ENCODE results near the gene TNNT1. TPM values are rescaled to one million over a fixed set of nuclear protein-coding genes. Genes with fewer than 3 reads are reported as not detected.

The TNNT1 gene
- total RNA-seq, 1 donor from 2014 or later, result 50.2 TPM

Small RNA genes lying within 50 kb of the gene (microRNA-seq; reads per million reads assigned to microRNA genes)
- gene MIR7975 (ENCODE audit: borderline number of aligned reads), result not detected

Other genes with a start within 250 kb of the TNNT1 start
- 0.27 TPM for gene NCR1, start 243.1 kb downstream of the TNNT1 start, total RNA-seq
- gene NLRP7, start 201.7 kb downstream of the TNNT1 start, total RNA-seq, result not detected
- gene NLRP2, start 182.8 kb downstream of the TNNT1 start, total RNA-seq, result 0.67 TPM
- gene GP6, start 110.9 kb downstream of the TNNT1 start, total RNA-seq, result not detected
- gene RDH13, start 86.1 kb downstream of the TNNT1 start, total RNA-seq, result 52.0 TPM
- gene EPS8L1, start 73.3 kb downstream of the TNNT1 start, total RNA-seq, result 2.7 TPM
- 141 TPM for gene PPP1R12C, start 31.6 kb downstream of the TNNT1 start, total RNA-seq
- gene TNNI3, start 8.5 kb upstream of the TNNT1 start, total RNA-seq, result 5,071 TPM
- 0.87 TPM for gene DNAAF3, start 17.4 kb upstream of the TNNT1 start, total RNA-seq
- not detected for gene SYT5, start 31.1 kb upstream of the TNNT1 start, total RNA-seq
- gene PTPRH, start 60.3 kb upstream of the TNNT1 start, total RNA-seq, result 0.47 TPM
- 1.9 TPM for gene TMEM86B, start 79.6 kb upstream of the TNNT1 start, total RNA-seq
- gene PPP6R1, start 109.8 kb upstream of the TNNT1 start, total RNA-seq, result 39.2 TPM
- 28.6 TPM for gene HSPBP1, start 130.9 kb upstream of the TNNT1 start, total RNA-seq
- 1.9 TPM for gene BRSK1, start 134.8 kb upstream of the TNNT1 start, total RNA-seq
- gene TMEM150B, start 176.1 kb upstream of the TNNT1 start, total RNA-seq, result 1.2 TPM
- gene KMT5C, start 190.7 kb upstream of the TNNT1 start, total RNA-seq, result 7.2 TPM
- gene COX6B2, start 205.5 kb upstream of the TNNT1 start, total RNA-seq, result not detected
- not detected for gene GARIN5B, start 214.1 kb upstream of the TNNT1 start, total RNA-seq
- gene IL11, start 221.3 kb upstream of the TNNT1 start, total RNA-seq, result not detected
- gene TMEM190, start 227.6 kb upstream of the TNNT1 start, total RNA-seq, result not detected
- gene TMEM238, start 235.1 kb upstream of the TNNT1 start, total RNA-seq, result 0.25 TPM
- gene RPL28, start 236.7 kb upstream of the TNNT1 start, total RNA-seq, result 557 TPM